Neural progenitor cell (in vitro differentiated cells): ENCODE results near the gene GLG1. TPM values are rescaled to one million over a fixed set of nuclear protein-coding genes. Genes with fewer than 3 reads are reported as not detected.

Source experiments
- DNase-seq: peaks from one replicate; pipeline ENCODE4 v3.0.0-alpha.2; 2016; ENCODE audit warnings: low spot score
- H2AFZ ChIP-seq: fragments of 200-600 bp; sonication (generic); replicated peaks from 2 replicates; pipeline ENCODE4 v1.6.1; 2016; ENCODE audit warnings: antibody characterized with exemption
- H3F3A ChIP-seq: fragments of 200-600 bp; sonication (generic); 2 replicates; pipeline ENCODE4 v1.6.1; 2016; ENCODE audit warnings: antibody characterized with exemption, low read depth
- H3K27ac ChIP-seq: fragments of 200-600 bp; sonication (generic); 2 replicates; pipeline ENCODE4 v1.5.1; 2016; ENCODE audit warnings: mild to moderate bottlenecking
- H3K27me3 ChIP-seq: fragments of 200-600 bp; sonication (generic); 2 replicates; pipeline ENCODE4 v1.6.1; 2016; ENCODE audit warnings: mild to moderate bottlenecking, moderate library complexity
- H3K36me3 ChIP-seq: fragments of 200-600 bp; sonication (generic); 2 replicates; pipeline ENCODE4 v1.5.1; 2016
- H3K4me1 ChIP-seq: fragments of 200-600 bp; sonication (generic); 2 replicates; pipeline ENCODE4 v1.6.1; 2016; ENCODE audit warnings: mixed run types
- H3K4me2 ChIP-seq: fragments of 200-600 bp; sonication (generic); 2 replicates; pipeline ENCODE4 v1.6.1; 2016
- H3K4me3 ChIP-seq: fragments of 200-600 bp; sonication (generic); 2 replicates; pipeline ENCODE4 v1.5.1; 2016
- H3K79me2 ChIP-seq: fragments of 200-600 bp; sonication (generic); 2 replicates; pipeline ENCODE4 v1.6.1; 2016; ENCODE audit warnings: low read depth
- H3K9ac ChIP-seq: fragments of 200-600 bp; sonication (generic); 2 replicates; pipeline ENCODE4 v1.6.1; 2016
- H3K9me3 ChIP-seq: fragments of 200-600 bp; sonication (generic); 2 replicates; pipeline ENCODE4 v1.5.1; 2016; ENCODE audit warnings: low read depth
- H4K20me1 ChIP-seq: fragments of 200-600 bp; sonication (generic); 2 replicates; pipeline ENCODE4 v1.6.1; 2016; ENCODE audit warnings: low read depth
- H3K27ac Mint-ChIP-seq: 3 replicates; pipeline ENCODE4 v1.8.0; 2021; ENCODE audit warnings: mixed read lengths
- H3K27me3 Mint-ChIP-seq: 2 replicates; pipeline ENCODE4 v1.8.0; 2022; ENCODE audit warnings: low read depth, mild to moderate bottlenecking, inconsistent platforms, moderate library complexity, mixed read lengths; ENCODE audit not compliant: insufficient read depth
- H3K36me3 Mint-ChIP-seq: 3 replicates; pipeline ENCODE4 v1.8.0; 2021; ENCODE audit warnings: mixed read lengths
- H3K4me1 Mint-ChIP-seq: 3 replicates; pipeline ENCODE4 v1.8.0; 2021; ENCODE audit warnings: mixed read lengths
- H3K4me3 Mint-ChIP-seq: 3 replicates; pipeline ENCODE4 v1.8.0; 2021; ENCODE audit warnings: mild to moderate bottlenecking, moderate library complexity, mixed read lengths
- H3K9me3 Mint-ChIP-seq: 3 replicates; pipeline ENCODE4 v1.8.0; 2020; ENCODE audit warnings: mixed read lengths
- EZH2 ChIP-seq: fragments of 200-600 bp; sonication (generic); IDR thresholded peaks from 2 replicates; pipeline ENCODE4 v1.6.1; 2017; ENCODE audit warnings: antibody characterized with exemption, mild to moderate bottlenecking, moderate library complexity
- EZH2phosphoT487 ChIP-seq: fragments of 200-600 bp; sonication (generic); IDR thresholded peaks from 2 replicates; pipeline ENCODE4 v1.6.1; 2017; ENCODE audit warnings: antibody characterized with exemption
- total RNA-seq: library from RNA; depleted of rRNA; stranded (reverse); fragments of >200 nt; gene quantifications from 2 replicates; pipeline ENCODE4 v1.2.3, GENCODE V29; 2015; ENCODE audit warnings: low replicate concordance
- TF ChIP-seq, protein P1 (sequence below): fragments of 200-600 bp; sonication (generic); IDR thresholded peaks from 2 replicates; pipeline ENCODE4 v1.5.1; 2017; ENCODE audit warnings: antibody characterized with exemption, mild to moderate bottlenecking

Gene GLG1
- total RNA-seq, 1 donor from 2014 or later, result 117 TPM

DNA sequence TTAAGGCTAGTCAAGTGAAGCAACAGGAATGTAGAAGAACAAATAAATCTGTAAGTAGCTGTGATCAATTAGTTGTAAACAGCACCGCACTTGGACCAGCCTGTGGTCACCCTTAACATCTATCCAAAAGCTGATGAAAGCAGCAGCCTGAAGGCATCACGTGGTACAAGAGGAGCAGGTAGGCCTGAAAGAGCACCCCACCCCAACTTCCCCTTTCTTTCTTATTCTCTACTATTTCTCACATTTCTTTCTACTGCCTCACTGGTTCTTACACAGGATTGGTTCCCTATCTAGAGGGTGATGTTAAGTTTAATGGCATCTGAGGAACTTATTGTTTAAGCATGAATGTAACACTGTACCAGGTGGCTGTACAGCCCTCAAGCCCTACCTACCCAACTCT, 143.0 kb downstream of the GLG1 start:
- H3K27me3 Mint-ChIP-seq, result peaks cover 4% of the 10 kb centered on the region
- Histone ChIP-seq H3K9ac (no peak overlapping the region), H3K36me3 (no peaks in the 10 kb centered on the region), H3K27me3 (no peaks in the 10 kb centered on the region), H3K79me2 (no peaks in the 10 kb centered on the region), H3K27ac (no peak overlapping the region), H2AFZ (no peak overlapping the region), H3F3A (no peaks in the 10 kb centered on the region), H3K9me3 (no peaks in the 10 kb centered on the region), H3K4me1 (no peaks in the 10 kb centered on the region), H3K4me2 (no peak overlapping the region), H3K4me3 (no peak overlapping the region), H4K20me1 (no peaks in the 10 kb centered on the region)
- TF ChIP-seq EZH2phosphoT487, result no peak
- TF ChIP-seq, protein P1, sequence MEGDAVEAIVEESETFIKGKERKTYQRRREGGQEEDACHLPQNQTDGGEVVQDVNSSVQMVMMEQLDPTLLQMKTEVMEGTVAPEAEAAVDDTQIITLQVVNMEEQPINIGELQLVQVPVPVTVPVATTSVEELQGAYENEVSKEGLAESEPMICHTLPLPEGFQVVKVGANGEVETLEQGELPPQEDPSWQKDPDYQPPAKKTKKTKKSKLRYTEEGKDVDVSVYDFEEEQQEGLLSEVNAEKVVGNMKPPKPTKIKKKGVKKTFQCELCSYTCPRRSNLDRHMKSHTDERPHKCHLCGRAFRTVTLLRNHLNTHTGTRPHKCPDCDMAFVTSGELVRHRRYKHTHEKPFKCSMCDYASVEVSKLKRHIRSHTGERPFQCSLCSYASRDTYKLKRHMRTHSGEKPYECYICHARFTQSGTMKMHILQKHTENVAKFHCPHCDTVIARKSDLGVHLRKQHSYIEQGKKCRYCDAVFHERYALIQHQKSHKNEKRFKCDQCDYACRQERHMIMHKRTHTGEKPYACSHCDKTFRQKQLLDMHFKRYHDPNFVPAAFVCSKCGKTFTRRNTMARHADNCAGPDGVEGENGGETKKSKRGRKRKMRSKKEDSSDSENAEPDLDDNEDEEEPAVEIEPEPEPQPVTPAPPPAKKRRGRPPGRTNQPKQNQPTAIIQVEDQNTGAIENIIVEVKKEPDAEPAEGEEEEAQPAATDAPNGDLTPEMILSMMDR, result no peak
- TF ChIP-seq EZH2, result no peak
- H3K36me3 Mint-ChIP-seq, result peaks cover 50% of the 10 kb centered on the region
- H3K4me3 Mint-ChIP-seq, result no peak overlapping the region
- no peaks in the 10 kb centered on the region for H3K4me1 Mint-ChIP-seq
- H3K9me3 Mint-ChIP-seq, result no peaks in the 10 kb centered on the region
- H3K27ac Mint-ChIP-seq, result no peak overlapping the region
- no peak for DNase-seq

DNA sequence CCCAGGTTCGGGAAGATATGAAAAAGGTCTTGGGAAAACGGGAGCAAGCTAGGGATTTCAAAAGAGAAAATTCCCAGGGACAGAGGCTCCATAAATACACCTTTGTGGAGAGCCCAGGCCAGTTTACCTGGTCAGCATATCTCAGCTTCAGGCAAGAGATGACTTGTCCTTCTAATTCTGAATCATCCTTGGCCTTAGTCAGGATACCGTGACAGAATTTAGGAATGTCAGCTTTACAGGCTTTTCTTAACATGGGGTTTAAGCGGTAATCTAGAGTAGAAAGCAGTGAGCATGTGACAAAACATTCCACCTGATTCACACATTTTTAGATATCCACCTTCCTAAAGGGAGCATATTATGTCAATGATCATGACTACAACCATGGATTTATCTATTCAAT, 144.6 kb downstream of the GLG1 start:
- no peak overlapping the region for H3K4me2 ChIP-seq

DNA sequence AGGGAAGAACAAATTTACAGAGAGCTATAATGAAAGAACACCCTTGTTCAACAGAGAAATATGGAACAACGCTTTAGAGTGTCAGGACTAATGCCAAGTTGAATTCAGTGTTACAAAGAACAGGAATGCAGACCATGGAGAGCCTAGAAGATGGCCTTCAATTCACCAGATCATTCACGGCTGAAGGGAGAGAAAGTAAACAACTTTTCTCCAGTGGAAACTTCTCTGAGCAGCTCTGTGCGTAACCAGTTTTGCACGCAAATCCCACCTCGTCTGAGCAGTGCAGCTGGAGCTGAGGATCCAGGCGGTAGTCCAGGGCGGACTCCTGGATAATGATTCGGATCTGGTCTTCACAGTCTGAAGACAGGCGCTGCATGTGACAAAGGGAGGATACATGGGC, 145.1 kb downstream of the GLG1 start:
- Histone ChIP-seq H3K36me3 (no peaks in the 10 kb centered on the region), H3K4me1 (no peaks in the 10 kb centered on the region), H3K9me3 (no peaks in the 10 kb centered on the region), H4K20me1 (no peaks in the 10 kb centered on the region), H3K4me2 (no peak overlapping the region), H3K4me3 (no peak overlapping the region), H3K27me3 (no peaks in the 10 kb centered on the region), H3F3A (no peaks in the 10 kb centered on the region), H3K9ac (no peak overlapping the region), H3K27ac (no peak overlapping the region), H3K79me2 (no peaks in the 10 kb centered on the region), H2AFZ (no peak overlapping the region)
- peaks cover 4% of the 10 kb centered on the region for H3K27me3 Mint-ChIP-seq
- no peaks in the 10 kb centered on the region for H3K9me3 Mint-ChIP-seq
- peaks cover 48% of the 10 kb centered on the region for H3K36me3 Mint-ChIP-seq
- DNase-seq, result no peak
- no peaks in the 10 kb centered on the region for H3K4me1 Mint-ChIP-seq
- no peak overlapping the region for H3K4me3 Mint-ChIP-seq
- no peak for TF ChIP-seq EZH2
- TF ChIP-seq, protein P1, result no peak
- no peak overlapping the region for H3K27ac Mint-ChIP-seq

More for the DNA sequence above, 144.6 kb downstream of the GLG1 start:
- H3K79me2 ChIP-seq, result no peaks in the 10 kb centered on the region
- no peak for TF ChIP-seq EZH2
- TF ChIP-seq, protein P1, result no peak
- no peak for TF ChIP-seq EZH2phosphoT487
- no peak overlapping the region for H3K4me3 ChIP-seq
- no peak overlapping the region for H3K27ac Mint-ChIP-seq
- no peaks in the 10 kb centered on the region for H3K36me3 ChIP-seq
- peaks cover 51% of the 10 kb centered on the region for H3K36me3 Mint-ChIP-seq
- H3K27me3 ChIP-seq, result no peaks in the 10 kb centered on the region
- no peak for DNase-seq
- no peak overlapping the region for H3K4me3 Mint-ChIP-seq
- no peaks in the 10 kb centered on the region for H3K9me3 ChIP-seq
- peaks cover 4% of the 10 kb centered on the region for H3K27me3 Mint-ChIP-seq
- no peaks in the 10 kb centered on the region for H3K4me1 Mint-ChIP-seq
- no peak overlapping the region for H3K27ac ChIP-seq
- no peaks in the 10 kb centered on the region for H3F3A ChIP-seq
- no peaks in the 10 kb centered on the region for H4K20me1 ChIP-seq
- H3K9me3 Mint-ChIP-seq, result no peaks in the 10 kb centered on the region
- no peak overlapping the region for H3K9ac ChIP-seq
- H3K4me1 ChIP-seq, result no peaks in the 10 kb centered on the region
- no peak overlapping the region for H2AFZ ChIP-seq

DNA sequence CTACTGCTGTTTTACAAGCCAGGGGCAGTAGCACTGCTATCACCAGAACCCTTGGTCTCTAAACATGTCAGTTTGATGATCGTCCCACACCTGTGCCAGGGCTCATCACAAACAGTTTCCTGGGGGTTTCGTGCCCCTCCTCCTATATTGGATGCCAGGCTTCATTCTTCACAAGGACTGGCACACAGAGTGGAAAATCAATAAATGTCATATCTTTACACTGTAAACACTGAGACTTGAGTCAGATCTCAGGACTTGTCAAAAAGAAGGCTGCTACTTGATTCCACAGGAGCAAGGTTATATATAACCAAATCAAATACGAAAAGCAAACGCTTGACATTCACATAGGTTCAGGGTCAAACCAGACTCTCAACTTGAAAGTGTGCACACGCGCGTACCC, 146.4 kb downstream of the GLG1 start:
- no peak overlapping the region for H3K4me3 Mint-ChIP-seq
- no peaks in the 10 kb centered on the region for H4K20me1 ChIP-seq
- no peaks in the 10 kb centered on the region for H3K36me3 ChIP-seq
- no peak for TF ChIP-seq EZH2
- no peak for TF ChIP-seq EZH2phosphoT487
- TF ChIP-seq, protein P1, result no peak
- DNase-seq, result no peak
- no peaks in the 10 kb centered on the region for H3K79me2 ChIP-seq
- no peaks in the 10 kb centered on the region for H3K9me3 ChIP-seq
- H3K9ac ChIP-seq, result no peak overlapping the region
- H3K27ac ChIP-seq, result no peak overlapping the region
- H3K4me2 ChIP-seq, result no peak overlapping the region
- H3K27me3 ChIP-seq, result no peaks in the 10 kb centered on the region
- H3K4me1 ChIP-seq, result no peaks in the 10 kb centered on the region
- peaks cover 52% of the 10 kb centered on the region for H3K36me3 Mint-ChIP-seq
- H3K27me3 Mint-ChIP-seq, result peaks cover 3% of the 10 kb centered on the region
- H3K4me3 ChIP-seq, result no peak overlapping the region
- no peaks in the 10 kb centered on the region for H3F3A ChIP-seq
- H3K4me1 Mint-ChIP-seq, result no peaks in the 10 kb centered on the region
- no peaks in the 10 kb centered on the region for H3K9me3 Mint-ChIP-seq
- H2AFZ ChIP-seq, result no peak overlapping the region
- no peak overlapping the region for H3K27ac Mint-ChIP-seq
